ENCODE data around the gene UNC5B. TPM values are rescaled to one million over a fixed set of nuclear protein-coding genes. Genes with fewer than 3 reads are reported as not detected.

Gene UNC5B
- total RNA-seq, 4 donors from 2014 or later, result 3.3 to 7.0 (median 5.9) TPM

GRCh38 chr10:71274901-71275796 is 62.8 kb downstream of the UNC5B start:
- Histone ChIP-seq H3K36me3 (no peaks in the 10 kb centered on the region), H3K4me1 (no peaks in the 10 kb centered on the region), H3K4me3 (no peak overlapping the region), H3K27me3 (no peaks in the 10 kb centered on the region), H3K9me3 (no peaks in the 10 kb centered on the region), H3K27ac (no peak overlapping the region)
- WGBS, 2 donors, result 77 to 78% methylated on average over 11 of the region's 11 CpGs
- no peak for DNase-seq (ENCODE audit: low spot score in 2 of 2)
- TF ChIP-seq EP300 (IDR thresholded peaks at IDR 0.05) (no peak), CTCF (IDR thresholded peaks at IDR 0.05) (no peak), POLR2A (IDR thresholded peaks at IDR 0.05) (no peak)

GRCh38 chr10:71276873-71277272 is 64.5 kb downstream of the UNC5B start:
- Histone ChIP-seq H3K27me3 (no peaks in the 10 kb centered on the region), H3K4me1 (no peaks in the 10 kb centered on the region), H3K36me3 (no peaks in the 10 kb centered on the region), H3K9me3 (no peaks in the 10 kb centered on the region), H3K27ac (no peak overlapping the region), H3K4me3 (no peak overlapping the region)
- DNase-seq (ENCODE audit: low spot score in 2 of 2), result no peak
- WGBS, 2 donors, result 82 to 86% methylated on average over 8 to 9 of the region's 9 CpGs
- TF ChIP-seq POLR2A (IDR thresholded peaks at IDR 0.05) (no peak), CTCF (IDR thresholded peaks at IDR 0.05) (no peak), EP300 (IDR thresholded peaks at IDR 0.05) (no peak)

- Histone ChIP-seq H3K4me1 (no peaks in the 10 kb centered on the region), H3K4me3 (no peak overlapping the region), H3K36me3 (no peaks in the 10 kb centered on the region), H3K27me3 (no peaks in the 10 kb centered on the region), H3K27ac (no peak overlapping the region), H3K9me3 (no peaks in the 10 kb centered on the region)
- 92 to 93% methylated on average over 9 to 11 of the region's 11 CpGs for WGBS, 2 donors
- TF ChIP-seq POLR2A (IDR thresholded peaks at IDR 0.05) (no peak), CTCF (IDR thresholded peaks at IDR 0.05) (no peak), EP300 (IDR thresholded peaks at IDR 0.05) (no peak)
- DNase-seq (ENCODE audit: low spot score in 2 of 2), result no peak
These were observed 65.7 kb downstream of the UNC5B start for GRCh38 chr10:71277914-71278665.

- TF ChIP-seq EP300 (IDR thresholded peaks at IDR 0.05) (no peak), POLR2A (IDR thresholded peaks at IDR 0.05) (no peak), CTCF (IDR thresholded peaks at IDR 0.05) (no peak)
- no peaks in the 10 kb centered on the region for H3K9me3 ChIP-seq
- no peaks in the 10 kb centered on the region for H3K27me3 ChIP-seq
- 58 to 67% methylated on average over 13 to 16 of the region's 19 CpGs for whole genome bisulfite sequencing, 2 donors
- H3K27ac ChIP-seq, result no peak overlapping the region
- no peak overlapping the region for H3K4me3 ChIP-seq
- H3K36me3 ChIP-seq, result no peaks in the 10 kb centered on the region
- H3K4me1 ChIP-seq, result no peaks in the 10 kb centered on the region
- DNase-seq (ENCODE audit: low spot score in 2 of 2), result no peak
These were observed 66.6 kb downstream of the UNC5B start for GRCh38 chr10:71278691-71279588.

Measured in tibial nerve (tissue), 4 donors.